H1 (cell line): Measurements from ENCODE around the gene WDR37. TPM values are rescaled to one million over a fixed set of nuclear protein-coding genes. Genes with fewer than 3 reads are reported as not detected.

Experiments used
- ATF2 ChIP-seq: IDR thresholded peaks from 2 replicates; pipeline ENCODE4 v1.6.1; 2012; ENCODE audit warnings: low read length, inconsistent platforms
- CEBPB ChIP-seq: IDR thresholded peaks from 2 replicates; pipeline ENCODE4 v1.6.1; 2012; ENCODE audit warnings: low read depth, low read length
- CHD7 ChIP-seq: fragments of 300-600 bp; sonication (generic); IDR thresholded peaks from 2 replicates; pipeline ENCODE4 v1.7.1; 2012; ENCODE audit warnings: low read length, moderate library complexity, mild to moderate bottlenecking, inconsistent platforms; ENCODE audit not compliant: insufficient replicate concordance
- CTBP2 ChIP-seq: IDR thresholded peaks from 2 replicates; pipeline ENCODE4 v1.7.0; 2011; ENCODE audit warnings: borderline replicate concordance, mild to moderate bottlenecking, moderate library complexity, mixed read lengths, low read length; ENCODE audit not compliant: insufficient read depth, insufficient read length
- EP300 ChIP-seq, 2 experiments: IDR thresholded peaks; 1 replicate in 1 of 2; 2 replicates in 1 of 2; pipeline ENCODE4 v1.6.1; 2011 to 2012; ENCODE audit warnings: low read depth in 2 of 2, low read length in 2 of 2, mild to moderate bottlenecking in 2 of 2, borderline replicate concordance in 1 of 2, inconsistent platforms in 1 of 2, moderate library complexity in 1 of 2
- KDM4A ChIP-seq: IDR thresholded peaks from one replicate; pipeline ENCODE4 v1.7.1; 2012; ENCODE audit warnings: low read depth, mild to moderate bottlenecking, moderate library complexity, low read length, inconsistent platforms; ENCODE audit not compliant: severe bottlenecking
- RXRA ChIP-seq: IDR thresholded peaks from 2 replicates; pipeline ENCODE4 v1.6.1; 2011; ENCODE audit warnings: low read depth, mild to moderate bottlenecking, low read length, moderate library complexity; ENCODE audit not compliant: insufficient read depth
- SIX5 ChIP-seq: IDR thresholded peaks from 2 replicates; pipeline ENCODE4 v1.6.1; 2011; ENCODE audit warnings: mild to moderate bottlenecking, low read depth, low read length
- polyA plus RNA-seq, 7 experiments: library from polyadenylated mRNA; depleted of rRNA in 3 of 7; stranded (reverse) in 5 of 7; unstranded in 2 of 7; fragments of >200 nt in 5 of 7; fragments of 200-250 nt in 2 of 7; gene quantifications; 1 replicate in 5 of 7; 2 replicates in 1 of 7; 4 replicates in 1 of 7; pipeline versions ENCODE4 v1.2.1 to v1.2.3, GENCODE V29; 2011 to 2013; ENCODE audit warnings: missing spikeins in 2 of 7, mixed read lengths in 2 of 7
- total RNA-seq: library from RNA; stranded (reverse); fragmentation: NEBNext Ultra II Directional; extraction: Animal tissue kit (Norgen Biotek cat#: 25700); gene quantifications from 2 replicates; pipeline ENCODE4 v1.2.1, GENCODE V29; 2021

Gene WDR37
- total and polyA plus RNA-seq, 2 of the 8 experiments (the other 6 are each of a cell fraction or from before 2014, with no cell fraction given), result 9.6 to 12.0 TPM

GRCh38 chr10:1180071-1180730 is 124.0 kb downstream of the WDR37 start (continued):
- TF ChIP-seq CHD7 (no peak), CEBPB (no peak), SIX5 (no peak), RXRA (no peak), EP300 (IDR thresholded peaks at IDR 0.05; ENCODE audit: borderline replicate concordance in 1 of 2, low read depth in 2 of 2, low read length in 2 of 2) (no peak), KDM4A (no peak), ATF2 (no peak), CTBP2 (no peak)
